H9 (cell line): ENCODE data around the gene CRIP2. TPM values are rescaled to one million over a fixed set of nuclear protein-coding genes. Genes with fewer than 3 reads are reported as not detected.

Experiments
- DNase-seq: peaks from one replicate; pipeline ENCODE4 v3.0.0-alpha.2; 2017
- H2AFZ ChIP-seq: one replicate; pipeline ENCODE4 v1.6.1; 2013; ENCODE audit warnings: mild to moderate bottlenecking, low read length, control low read depth, moderate library complexity
- H2AK5ac ChIP-seq: 2 replicates; pipeline ENCODE4 v1.6.1; 2013; ENCODE audit warnings: low read length, control low read depth, mixed read lengths; ENCODE audit not compliant: insufficient read length
- H2BK120ac ChIP-seq: one replicate; pipeline ENCODE4 v1.6.1; 2013; ENCODE audit warnings: low read depth, mild to moderate bottlenecking, low read length, control low read depth, inconsistent platforms; ENCODE audit not compliant: poor library complexity, severe bottlenecking
- H2BK12ac ChIP-seq: 2 replicates; pipeline ENCODE4 v1.6.1; 2013; ENCODE audit warnings: low read length, control low read depth, mixed read lengths, low read depth; ENCODE audit not compliant: insufficient read length
- H2BK15ac ChIP-seq: 2 replicates; pipeline ENCODE4 v1.6.1; 2013; ENCODE audit warnings: low read depth, low read length, control low read depth
- H2BK20ac ChIP-seq: one replicate; pipeline ENCODE4 v1.6.1; 2013; ENCODE audit warnings: low read depth, mild to moderate bottlenecking, low read length, control low read depth, inconsistent platforms; ENCODE audit not compliant: poor library complexity, severe bottlenecking
- H2BK5ac ChIP-seq: 2 replicates; pipeline ENCODE4 v1.6.1; 2013; ENCODE audit warnings: low read length, control low read depth, mixed read lengths; ENCODE audit not compliant: insufficient read length
- H3K14ac ChIP-seq: 2 replicates; pipeline ENCODE4 v1.6.1; 2013; ENCODE audit warnings: low read length, control low read depth; ENCODE audit not compliant: insufficient read depth
- H3K18ac ChIP-seq: 2 replicates; pipeline ENCODE4 v1.6.1; 2013; ENCODE audit warnings: low read depth, mild to moderate bottlenecking, mixed read lengths, low read length, control low read depth; ENCODE audit not compliant: insufficient read length
- H3K23ac ChIP-seq: 2 replicates; pipeline ENCODE4 v1.6.1; 2013; ENCODE audit warnings: low read length, control low read depth, mixed read lengths, low read depth; ENCODE audit not compliant: insufficient read length
- H3K23me2 ChIP-seq: 2 replicates; pipeline ENCODE4 v1.6.1; 2013; ENCODE audit warnings: low read depth, mild to moderate bottlenecking, mixed read lengths, low read length, control low read depth; ENCODE audit not compliant: insufficient read length, poor library complexity, severe bottlenecking
- H3K27ac ChIP-seq: 2 replicates; pipeline ENCODE4 v1.5.1; 2013; ENCODE audit warnings: low read length, control low read depth, mixed read lengths, low read depth; ENCODE audit not compliant: insufficient read length
- H3K27me3 ChIP-seq: 2 replicates; pipeline ENCODE4 v1.6.1; 2013; ENCODE audit warnings: low read length, control low read depth, inconsistent platforms; ENCODE audit not compliant: insufficient read depth
- H3K4ac ChIP-seq: 2 replicates; pipeline ENCODE4 v1.6.1; 2013; ENCODE audit warnings: low read depth, mild to moderate bottlenecking, control low read depth, inconsistent platforms, low read length, moderate library complexity
- H3K4me1 ChIP-seq: 2 replicates; pipeline ENCODE4 v1.6.1; 2013; ENCODE audit warnings: low read length, control low read depth, inconsistent platforms; ENCODE audit not compliant: insufficient read depth
- H3K4me2 ChIP-seq: 2 replicates; pipeline ENCODE4 v1.6.1; 2013; ENCODE audit warnings: low read length, control low read depth, mixed read lengths; ENCODE audit not compliant: insufficient read length, insufficient read depth
- H3K56ac ChIP-seq: 2 replicates; pipeline ENCODE4 v1.6.1; 2013; ENCODE audit warnings: low read depth, mild to moderate bottlenecking, mixed read lengths, low read length, control low read depth; ENCODE audit not compliant: insufficient read length
- H3K79me1 ChIP-seq: 2 replicates; pipeline ENCODE4 v1.6.1; 2013; ENCODE audit warnings: low read depth, mild to moderate bottlenecking, moderate library complexity, low read length, control low read depth, inconsistent platforms; ENCODE audit not compliant: insufficient read depth, poor library complexity, severe bottlenecking
- H3K79me2 ChIP-seq: 2 replicates; pipeline ENCODE4 v1.6.1; 2013; ENCODE audit warnings: low read length, control low read depth, inconsistent platforms; ENCODE audit not compliant: insufficient read depth
- H3K9ac ChIP-seq: 2 replicates; pipeline ENCODE4 v1.6.1; 2013; ENCODE audit warnings: low read length, control low read depth, mixed read lengths; ENCODE audit not compliant: insufficient read length; ENCODE audit errors: extremely low read depth
- H3K9me3 ChIP-seq: one replicate; pipeline ENCODE4 v1.6.1; 2013; ENCODE audit warnings: low read depth, low read length, inconsistent platforms; ENCODE audit not compliant: control insufficient read depth
- H3T11ph ChIP-seq: one replicate; pipeline ENCODE4 v1.6.1; 2013; ENCODE audit warnings: mild to moderate bottlenecking, low read length, control low read depth, inconsistent platforms
- H4K20me1 ChIP-seq: one replicate; pipeline ENCODE4 v1.6.1; 2013; ENCODE audit not compliant: control insufficient read depth, insufficient read length, insufficient read depth
- H4K5ac ChIP-seq: 2 replicates; pipeline ENCODE4 v1.6.1; 2013; ENCODE audit warnings: low read depth, mild to moderate bottlenecking, mixed read lengths, low read length, control low read depth; ENCODE audit not compliant: insufficient read length
- H4K8ac ChIP-seq: replicated peaks from 2 replicates; pipeline ENCODE4 v1.6.1; 2013; ENCODE audit warnings: low read length, control low read depth, mixed read lengths, low read depth; ENCODE audit not compliant: insufficient read length
- H4K91ac ChIP-seq: 2 replicates; pipeline ENCODE4 v1.6.1; 2013; ENCODE audit warnings: low read depth, mild to moderate bottlenecking, moderate library complexity, mixed read lengths, low read length, control low read depth; ENCODE audit not compliant: insufficient read length
- H3K27ac Mint-ChIP-seq, 3 experiments: 2 replicates in 2 of 3; 3 replicates in 1 of 3; pipeline ENCODE4 v1.8.0; 2020 to 2021; ENCODE audit warnings: mixed read lengths in 3 of 3, mild to moderate bottlenecking in 1 of 3, moderate library complexity in 1 of 3
- H3K27me3 Mint-ChIP-seq: 2 replicates; pipeline ENCODE4 v1.8.0; 2021; ENCODE audit warnings: low read depth, mild to moderate bottlenecking, moderate library complexity, mixed read lengths
- H3K36me3 Mint-ChIP-seq, 3 experiments: 2 replicates in 2 of 3; 3 replicates in 1 of 3; pipeline ENCODE4 v1.8.0; 2020 to 2021; ENCODE audit warnings: low read depth in 3 of 3, mixed read lengths in 3 of 3; ENCODE audit not compliant: insufficient read depth in 1 of 3
- H3K4me1 Mint-ChIP-seq, 2 experiments: 2 replicates each; pipeline ENCODE4 v1.8.0; 2020; ENCODE audit warnings: mixed read lengths in 2 of 2
- H3K4me3 Mint-ChIP-seq, 2 experiments: 2 replicates in 1 of 2; 3 replicates in 1 of 2; pipeline ENCODE4 v1.8.0; 2020 to 2021; ENCODE audit warnings: mild to moderate bottlenecking in 2 of 2, mixed read lengths in 2 of 2, moderate library complexity in 1 of 2
- H3K9me3 Mint-ChIP-seq, 2 experiments: 2 replicates in 1 of 2; 3 replicates in 1 of 2; pipeline ENCODE4 v1.8.0; 2020; ENCODE audit warnings: mild to moderate bottlenecking in 2 of 2, mixed read lengths in 2 of 2, moderate library complexity in 1 of 2
- CTCF ChIP-seq: fragments of 200-600 bp; sonication (generic); conservative IDR thresholded peaks from 3 replicates; pipeline ENCODE4 v1.8.0; 2021; ENCODE audit warnings: antibody characterized with exemption, mild to moderate bottlenecking
- WGBS: extraction: QIAGEN DNeasy Blood & Tissue Kit; methylation state at CpG from one replicate; pipeline ENCODE4 v1.1.7; 2013; ENCODE audit warnings: missing lambda C conversion rate, low lambda C conversion rate, mixed read lengths; ENCODE audit not compliant: insufficient read length; ENCODE audit errors: extremely low coverage; 5-methylcytosine and 5-hydroxymethylcytosine counted together
- total RNA-seq: library from RNA; stranded (reverse); gene quantifications from 2 replicates; pipeline ENCODE4 v1.2.1, GENCODE V29; 2021

The CRIP2 gene
- total RNA-seq, 1 experiment from 2014 or later, result 5.7 TPM

DNA sequence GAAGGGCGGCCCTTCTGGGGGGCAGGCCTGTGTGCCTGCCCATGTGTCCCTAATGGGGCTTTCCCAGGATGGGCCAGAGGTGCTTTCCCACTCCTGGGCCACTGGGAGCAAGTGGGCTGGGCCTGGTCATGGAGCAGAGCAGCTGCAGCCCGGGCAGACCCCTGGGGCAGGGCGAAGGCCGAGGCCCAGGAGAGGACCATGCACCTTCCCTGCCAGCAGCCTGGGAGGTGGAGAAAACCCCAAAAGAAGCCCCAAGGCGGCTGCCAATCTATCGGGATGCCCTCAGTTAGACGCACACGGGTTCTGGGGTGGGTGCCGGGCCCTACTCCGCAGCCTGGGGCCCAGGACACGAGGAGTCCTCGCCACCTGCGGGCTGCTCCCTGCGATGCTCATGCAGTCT lies 16.1 kb upstream of the CRIP2 start:
- H3K4me2 ChIP-seq, result no peak overlapping the region

More for the DNA sequence above, 16.1 kb upstream of the CRIP2 start:
- no peak overlapping the region for H3K4ac ChIP-seq
- no peak overlapping the region for H2BK5ac ChIP-seq
- H2BK120ac ChIP-seq, result no peak overlapping the region
- no peaks in the 10 kb centered on the region for H3K79me1 ChIP-seq
- Mint-ChIP-seq H3K27ac (no peak overlapping the region), H3K9me3 (no peaks in the 10 kb centered on the region; a peak in 1 of 5 replicates), H3K27me3 (no peaks in the 10 kb centered on the region), H3K36me3 (peaks cover 23 to 51% (median 49%) of the 10 kb centered on the region in 3 experiments; a peak in 6 of 7 replicates), H3K4me1 (0 out of 4 replicates have a peak, but pooled peaks cover 0 to 4% of the 10 kb centered on the region in 2 experiments), H3K4me3 (no peak overlapping the region)
- no peak overlapping the region for H2BK20ac ChIP-seq
- no peak overlapping the region for H4K8ac ChIP-seq
- no peaks in the 10 kb centered on the region for H3K23me2 ChIP-seq
- H3K56ac ChIP-seq, result no peak overlapping the region
- WGBS, result no CpG with 5 or more reads among the region's 14 CpGs
- no peaks in the 10 kb centered on the region for H4K20me1 ChIP-seq
- no peaks in the 10 kb centered on the region for H3K27me3 ChIP-seq
- H3K27ac ChIP-seq, result no peak overlapping the region
- H3K23ac ChIP-seq, result no peak overlapping the region
- no peaks in the 10 kb centered on the region for H3K79me2 ChIP-seq
- no peak for DNase-seq
- no peak overlapping the region for H2AFZ ChIP-seq
- no peak for TF ChIP-seq CTCF
- no peak overlapping the region for H3K18ac ChIP-seq
- H3K9ac ChIP-seq, result no peak overlapping the region
- no peak overlapping the region for H2AK5ac ChIP-seq
- H3T11ph ChIP-seq, result no peak overlapping the region
- H4K5ac ChIP-seq, result no peak overlapping the region
- no peaks in the 10 kb centered on the region for H3K4me1 ChIP-seq
- no peaks in the 10 kb centered on the region for H3K9me3 ChIP-seq
- H2BK15ac ChIP-seq, result no peak overlapping the region
- H4K91ac ChIP-seq, result no peak overlapping the region
- no peak overlapping the region for H3K14ac ChIP-seq
- H2BK12ac ChIP-seq, result no peak overlapping the region
